Measurements from ENCODE around the gene NSG1. TPM values are rescaled to one million over a fixed set of nuclear protein-coding genes. Genes with fewer than 3 reads are reported as not detected.

NSG1 gene
- total RNA-seq, 1 donor from 2014 or later: 24.5 TPM

GRCh38 chr4:4456351-4456750 is 69.4 kb downstream of the NSG1 start:
- no peak for DNase-seq (ENCODE audit: low read depth, low spot score)
- H3K27me3 Mint-ChIP-seq (ENCODE audit: low read depth): no peaks in the 10 kb centered on the region
- TF ChIP-seq CTCF (conservative IDR thresholded peaks at IDR 0.05): no peak
- H3K36me3 Mint-ChIP-seq (ENCODE audit: low read depth): peaks cover 20% of the 10 kb centered on the region
- no peaks in the 10 kb centered on the region for H3K4me1 Mint-ChIP-seq
- no peak overlapping the region for H3K4me3 Mint-ChIP-seq
- no peak overlapping the region for H3K27ac Mint-ChIP-seq (ENCODE audit: unreplicated experiment)
- no peaks in the 10 kb centered on the region for H3K9me3 Mint-ChIP-seq

- Mint-ChIP-seq H3K4me1 (peaks cover 3% of the 10 kb centered on the region), H3K27me3 (ENCODE audit: low read depth) (no peaks in the 10 kb centered on the region), H3K27ac (ENCODE audit: unreplicated experiment) (no peak overlapping the region), H3K36me3 (ENCODE audit: low read depth) (peaks cover 16% of the 10 kb centered on the region), H3K4me3 (no peak overlapping the region), H3K9me3 (no peaks in the 10 kb centered on the region)
- DNase-seq (ENCODE audit: low read depth, low spot score): no peak
- no peak for TF ChIP-seq CTCF (conservative IDR thresholded peaks at IDR 0.05)
These were observed 70.1 kb downstream of the NSG1 start for GRCh38 chr4:4456816-4457578.

GRCh38 chr4:4457803-4458553 is 71.1 kb downstream of the NSG1 start:
- H3K9me3 Mint-ChIP-seq: no peaks in the 10 kb centered on the region
- DNase-seq (ENCODE audit: low read depth, low spot score): no peak
- no peaks in the 10 kb centered on the region for H3K27me3 Mint-ChIP-seq (ENCODE audit: low read depth)
- no peak for TF ChIP-seq CTCF (conservative IDR thresholded peaks at IDR 0.05)
- peaks cover 11% of the 10 kb centered on the region for H3K36me3 Mint-ChIP-seq (ENCODE audit: low read depth)
- no peak overlapping the region for H3K27ac Mint-ChIP-seq (ENCODE audit: unreplicated experiment)
- peaks cover 7% of the 10 kb centered on the region for H3K4me1 Mint-ChIP-seq
- no peak overlapping the region for H3K4me3 Mint-ChIP-seq

DNA sequence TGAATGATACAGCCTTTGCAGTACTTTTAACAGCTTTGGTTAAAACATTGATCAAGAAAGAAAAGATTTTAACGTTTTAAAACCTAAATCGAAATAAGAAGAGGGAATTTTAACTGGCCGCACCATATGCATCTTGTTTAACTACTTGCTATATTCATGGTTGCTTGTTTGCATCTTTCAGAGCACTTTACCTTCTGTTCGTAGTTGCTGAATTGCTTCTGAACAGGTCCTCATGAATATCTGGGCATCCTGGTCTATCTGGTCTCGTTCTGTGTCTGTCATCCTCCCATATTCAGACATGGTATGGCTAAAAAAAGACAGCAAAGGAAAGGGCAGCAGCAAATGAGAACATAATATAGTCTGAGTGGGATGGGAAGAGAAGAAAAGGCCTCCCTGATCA is 72.3 kb downstream of the NSG1 start:
- Mint-ChIP-seq H3K27ac (ENCODE audit: unreplicated experiment) (no peak overlapping the region), H3K4me3 (no peak overlapping the region), H3K36me3 (ENCODE audit: low read depth) (peaks cover 6% of the 10 kb centered on the region), H3K4me1 (peaks cover 7% of the 10 kb centered on the region), H3K9me3 (no peaks in the 10 kb centered on the region), H3K27me3 (ENCODE audit: low read depth) (no peaks in the 10 kb centered on the region)
- no peak for TF ChIP-seq CTCF (conservative IDR thresholded peaks at IDR 0.05)
- no peak for DNase-seq (ENCODE audit: low read depth, low spot score)

- no peak overlapping the region for H3K27ac Mint-ChIP-seq (ENCODE audit: unreplicated experiment)
- no peak for TF ChIP-seq CTCF (conservative IDR thresholded peaks at IDR 0.05)
- H3K4me1 Mint-ChIP-seq: peaks cover 7% of the 10 kb centered on the region
- H3K4me3 Mint-ChIP-seq: no peak overlapping the region
- H3K27me3 Mint-ChIP-seq (ENCODE audit: low read depth): no peaks in the 10 kb centered on the region
- peaks cover 15% of the 10 kb centered on the region for H3K36me3 Mint-ChIP-seq (ENCODE audit: low read depth)
- DNase-seq (ENCODE audit: low read depth, low spot score): no peak
- H3K9me3 Mint-ChIP-seq: peaks cover 5% of the 10 kb centered on the region
These were observed 73.9 kb downstream of the NSG1 start for GRCh38 chr4:4460759-4461158.
